Uterus (tissue), 2 donors: Measurements from ENCODE around the gene PLXNA2.

Source experiments
- CTCF ChIP-seq, 4 experiments: fragments of 200-600 bp in 2 of 4; fragments of 450-650 bp in 2 of 4; sonication (generic) in 2 of 4; IDR thresholded peaks; one replicate each; pipeline ENCODE4 v1.5.1; 2016 to 2019; ENCODE audit warnings: antibody characterized with exemption in 4 of 4, mild to moderate bottlenecking in 2 of 4, moderate library complexity in 1 of 4
- POLR2A ChIP-seq, 2 donors: fragments of 450-650 bp; IDR thresholded peaks; one replicate each; pipeline ENCODE4 v1.6.1; 2016; ENCODE audit warnings: antibody characterized with exemption in 2 of 2, mild to moderate bottlenecking in 1 of 2, moderate library complexity in 1 of 2

DNA sequence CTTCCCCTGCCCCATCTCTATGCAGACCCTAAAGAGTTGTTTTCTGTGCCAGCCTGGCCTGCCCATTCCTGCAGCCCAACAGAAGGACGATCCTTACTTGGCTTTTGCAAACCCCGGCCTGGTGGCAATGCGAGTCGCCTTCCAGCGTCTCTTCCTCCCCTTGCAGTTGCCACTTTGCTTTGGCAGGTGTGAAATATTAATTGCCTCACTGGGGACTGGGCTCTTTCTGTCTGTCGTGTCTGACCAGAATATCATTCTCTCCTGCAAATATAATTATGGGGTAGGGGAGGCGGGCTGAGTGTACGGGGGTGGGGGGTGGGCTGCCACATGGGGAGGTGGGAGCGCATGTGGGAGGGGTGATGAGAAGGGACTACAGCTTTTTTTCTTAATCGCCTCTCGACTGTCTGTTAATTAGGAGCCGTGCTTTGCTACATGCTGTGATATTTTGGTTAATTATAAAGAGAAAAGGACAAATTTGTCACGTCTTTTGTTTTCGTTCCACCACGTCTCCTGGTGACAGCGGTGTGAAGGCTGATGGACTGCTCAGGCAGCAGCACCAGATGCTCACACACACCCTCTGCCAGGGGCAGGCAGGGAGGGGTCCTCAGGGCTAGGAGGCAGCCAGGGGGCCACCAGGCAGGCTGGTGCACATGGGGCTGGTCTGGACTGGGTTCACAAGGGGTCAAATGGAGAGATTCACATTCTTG, 253.2 kb downstream of the PLXNA2 start:
- TF ChIP-seq CTCF (IDR thresholded peaks at IDR 0.05) (no peak), POLR2A (IDR thresholded peaks at IDR 0.05) (no peak)
